Epithelial cell of esophagus (primary cell): ENCODE results near the gene SAMD14.

Source experiments
- DNase-seq: peaks from one replicate; pipeline ENCODE4 v3.0.0; 2010; ENCODE audit warnings: low read depth
- H3K4me3 ChIP-seq: 2 replicates; pipeline ENCODE4 v1.5.1; 2011; ENCODE audit warnings: mild to moderate bottlenecking, low read length, control low read depth
- TF ChIP-seq, protein P1 (sequence below): IDR thresholded peaks from 2 replicates; pipeline ENCODE4 v1.5.1; 2011; ENCODE audit warnings: low read depth, mild to moderate bottlenecking, low read length, control low read depth, inconsistent platforms; ENCODE audit not compliant: insufficient read depth; ENCODE audit errors: missing control alignments

Gene SAMD14

DNA sequence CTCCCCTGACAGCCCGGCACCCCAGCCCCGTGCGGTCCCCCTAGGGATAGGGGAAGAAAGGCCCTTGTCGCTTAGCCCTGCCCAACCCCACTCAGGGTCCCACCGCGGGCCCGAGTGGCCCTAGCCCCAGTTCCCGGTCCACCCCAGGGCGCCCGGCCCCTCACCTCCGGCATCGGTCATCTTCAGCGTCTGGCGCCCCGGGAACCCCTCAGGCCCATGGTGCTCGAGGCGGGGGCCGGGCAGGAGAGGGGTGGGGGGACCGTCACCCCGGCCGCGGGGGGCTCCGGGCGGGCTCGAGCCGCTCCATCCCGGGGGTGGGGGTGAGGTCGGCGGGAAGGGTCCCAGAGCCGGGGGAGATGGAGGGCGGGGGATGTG is 620 bp downstream of the SAMD14 start:
- DNase-seq, result no peak
- no peak overlapping the region for H3K4me3 ChIP-seq
- TF ChIP-seq, protein P1, sequence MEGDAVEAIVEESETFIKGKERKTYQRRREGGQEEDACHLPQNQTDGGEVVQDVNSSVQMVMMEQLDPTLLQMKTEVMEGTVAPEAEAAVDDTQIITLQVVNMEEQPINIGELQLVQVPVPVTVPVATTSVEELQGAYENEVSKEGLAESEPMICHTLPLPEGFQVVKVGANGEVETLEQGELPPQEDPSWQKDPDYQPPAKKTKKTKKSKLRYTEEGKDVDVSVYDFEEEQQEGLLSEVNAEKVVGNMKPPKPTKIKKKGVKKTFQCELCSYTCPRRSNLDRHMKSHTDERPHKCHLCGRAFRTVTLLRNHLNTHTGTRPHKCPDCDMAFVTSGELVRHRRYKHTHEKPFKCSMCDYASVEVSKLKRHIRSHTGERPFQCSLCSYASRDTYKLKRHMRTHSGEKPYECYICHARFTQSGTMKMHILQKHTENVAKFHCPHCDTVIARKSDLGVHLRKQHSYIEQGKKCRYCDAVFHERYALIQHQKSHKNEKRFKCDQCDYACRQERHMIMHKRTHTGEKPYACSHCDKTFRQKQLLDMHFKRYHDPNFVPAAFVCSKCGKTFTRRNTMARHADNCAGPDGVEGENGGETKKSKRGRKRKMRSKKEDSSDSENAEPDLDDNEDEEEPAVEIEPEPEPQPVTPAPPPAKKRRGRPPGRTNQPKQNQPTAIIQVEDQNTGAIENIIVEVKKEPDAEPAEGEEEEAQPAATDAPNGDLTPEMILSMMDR, result no peak

DNA sequence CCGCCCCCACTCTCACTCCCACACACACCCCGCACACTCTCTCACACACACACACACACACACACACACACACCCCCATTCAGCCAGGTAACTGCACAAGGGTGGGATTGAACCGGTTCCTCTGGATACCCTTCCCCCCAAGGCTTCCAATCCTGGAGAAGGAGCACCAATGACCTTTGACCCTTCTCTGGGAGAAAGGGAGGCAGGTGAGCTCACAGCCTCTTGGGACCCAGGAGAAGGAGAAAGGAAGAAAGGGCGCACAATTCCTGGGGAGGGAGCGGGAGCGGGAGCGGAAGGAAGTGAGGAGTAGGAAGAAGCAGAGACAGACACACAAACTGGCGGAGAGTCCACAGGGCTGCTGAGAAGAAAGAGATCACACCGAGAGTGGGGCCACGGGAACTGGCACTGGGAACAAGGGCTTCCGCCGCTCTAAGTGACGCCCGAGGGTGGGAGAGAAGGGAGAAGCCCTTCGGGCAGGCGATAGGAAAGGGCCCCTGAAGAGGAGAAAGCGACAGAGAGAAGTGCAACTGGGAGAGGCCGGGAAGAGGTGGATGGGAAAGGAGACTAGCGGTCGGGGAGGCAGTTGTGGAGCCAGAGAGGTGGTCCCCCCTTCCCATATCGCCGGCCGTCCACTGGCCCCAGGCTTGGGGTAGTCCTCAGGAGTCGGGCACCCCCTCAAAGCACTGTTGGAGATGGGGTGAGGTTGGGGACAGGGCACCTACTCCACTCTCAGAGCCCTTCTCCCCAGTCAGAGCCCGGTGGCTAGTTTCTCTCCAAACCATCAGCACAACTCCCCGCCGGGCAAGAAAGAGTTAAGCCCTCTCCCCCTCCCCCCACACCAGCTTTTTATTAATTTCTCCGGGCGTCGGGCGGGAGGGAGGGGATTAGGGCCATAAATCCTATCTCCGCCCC is 1.3 kb downstream of the SAMD14 start:
- H3K4me3 ChIP-seq, result no peak overlapping the region
- no peak for DNase-seq
- TF ChIP-seq, protein P1, result no peak

DNA sequence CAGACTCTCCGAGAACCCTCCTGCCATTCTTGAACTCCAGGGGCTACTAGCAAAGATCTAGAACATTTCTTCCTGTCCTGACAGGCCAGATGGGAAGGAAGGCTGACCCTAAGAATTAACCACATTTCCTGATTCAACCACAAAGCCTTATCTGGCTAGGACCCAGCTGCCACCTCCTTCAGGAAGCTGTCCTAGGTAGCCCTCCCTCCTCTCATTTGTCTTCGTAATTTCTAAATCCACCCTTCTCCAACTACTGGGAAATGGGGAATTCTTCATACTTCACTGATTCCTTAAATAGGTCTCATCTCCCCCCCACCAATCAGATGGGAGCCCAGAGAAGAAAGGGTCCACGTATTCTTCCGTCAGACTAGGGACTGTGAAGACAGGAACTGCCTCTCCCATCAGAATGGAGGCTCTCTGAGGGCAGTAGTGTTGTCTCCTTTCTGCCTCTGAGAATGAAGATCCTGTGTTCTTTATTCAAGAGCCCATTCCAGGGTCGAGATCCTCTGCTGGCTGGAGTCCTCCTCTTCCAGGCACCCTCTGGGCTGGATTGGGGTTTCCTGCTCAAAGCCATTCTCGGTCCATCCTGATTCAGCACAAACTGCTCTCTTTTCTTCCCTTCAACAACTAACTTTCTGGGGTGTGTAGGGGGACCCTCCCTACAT is 2.1 kb downstream of the SAMD14 start:
- TF ChIP-seq, protein P1, result no peak
- no peak overlapping the region for H3K4me3 ChIP-seq
- DNase-seq, result peak; percentile 48

DNA sequence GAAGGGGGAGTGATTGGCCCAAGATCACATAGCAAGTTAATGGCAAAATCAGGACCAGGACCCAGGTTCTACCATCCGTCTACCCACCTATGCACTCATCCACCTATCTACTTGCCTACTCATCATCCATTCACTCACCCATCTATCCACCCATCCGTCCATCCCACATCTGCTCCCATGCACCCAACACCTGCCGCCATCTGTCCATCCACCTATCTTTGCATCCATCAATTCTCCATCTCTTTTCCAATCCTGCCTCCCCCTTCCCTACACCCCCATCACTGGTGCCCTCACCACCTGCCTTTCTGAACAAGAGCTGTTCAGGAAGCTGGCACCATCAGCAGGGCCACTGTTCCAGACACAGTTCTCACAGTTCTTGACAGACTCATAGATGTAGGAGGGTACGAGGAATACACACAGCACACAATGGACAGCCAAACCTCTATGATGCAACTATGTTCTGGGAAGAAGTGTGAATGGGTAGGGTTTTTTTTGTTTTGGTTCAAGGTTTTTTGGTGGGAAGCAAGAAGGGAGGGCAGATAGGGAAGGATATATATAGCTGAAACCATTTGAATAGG is 4.5 kb downstream of the SAMD14 start:
- no peak overlapping the region for H3K4me3 ChIP-seq
- DNase-seq, result no peak
- TF ChIP-seq, protein P1, result no peak

DNA sequence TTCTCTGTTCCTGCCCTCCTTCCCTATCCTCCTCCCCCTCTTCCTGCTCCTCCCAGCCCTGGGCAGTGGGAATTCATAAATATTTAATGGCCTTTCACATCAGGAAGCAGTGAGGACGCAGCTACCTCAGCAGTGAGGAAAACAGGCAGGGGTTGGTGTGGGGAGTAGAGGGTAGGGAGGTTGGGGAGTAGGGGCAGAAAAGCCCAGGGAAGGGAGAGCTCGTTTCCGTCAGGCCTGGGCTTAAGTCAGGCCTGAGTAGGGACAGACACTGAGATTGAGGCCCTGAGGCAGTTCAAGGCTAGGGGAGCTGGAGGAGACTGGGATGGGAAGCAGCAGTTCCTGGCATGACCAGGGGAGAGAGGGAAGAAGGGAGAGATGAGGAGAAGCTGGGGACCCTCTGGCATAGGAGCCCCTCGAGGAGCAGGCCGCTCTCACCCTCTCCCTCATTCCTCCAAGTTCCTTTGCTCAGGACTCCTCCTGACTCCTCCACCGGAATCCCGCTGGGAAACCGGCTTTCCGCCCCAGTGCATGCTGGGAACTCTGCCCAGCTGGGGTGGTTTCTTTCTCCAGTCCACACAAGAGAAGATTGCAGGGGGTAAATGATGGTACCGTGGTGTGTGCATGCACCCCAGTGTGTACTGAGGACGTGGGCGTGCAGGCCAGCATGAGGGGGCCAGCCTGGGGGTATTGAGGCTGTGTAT is 6.2 kb downstream of the SAMD14 start:
- no peak overlapping the region for H3K4me3 ChIP-seq
- DNase-seq, result no peak
- TF ChIP-seq, protein P1, result no peak

DNA sequence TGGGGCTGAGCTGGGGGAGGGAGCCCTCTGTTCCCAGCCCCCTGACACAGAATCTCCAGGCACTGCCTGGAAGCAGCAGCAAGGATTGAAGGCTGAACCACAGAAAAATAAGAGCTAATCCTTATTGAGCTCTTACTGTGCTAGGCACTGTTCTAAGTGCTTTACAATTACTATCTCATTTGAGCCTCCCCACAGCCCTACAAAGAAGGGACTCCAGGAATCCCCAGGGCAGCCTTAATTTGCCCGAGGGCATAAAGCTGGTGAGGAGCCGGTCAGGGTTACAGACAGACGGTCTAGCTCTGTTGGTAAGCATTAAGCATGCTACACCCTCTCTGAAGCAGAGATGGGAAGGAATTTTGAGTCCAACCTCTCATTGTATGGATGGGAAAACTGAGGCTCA is 7.0 kb downstream of the SAMD14 start:
- no peak for DNase-seq
- H3K4me3 ChIP-seq, result no peak overlapping the region
- TF ChIP-seq, protein P1, result no peak
